ENCODE data around the gene HABP2.

The HABP2 gene

GRCh38 chr10:113516061-113516460 lies 36.8 kb upstream of the HABP2 start:
- no peaks in the 10 kb centered on the region for H3K9me3 ChIP-seq (ENCODE audit: insufficient read depth, low read length)
- no peak overlapping the region for H2AFZ ChIP-seq (ENCODE audit: low read depth, low read length, severe bottlenecking)
- H3K4me3 ChIP-seq (ENCODE audit: insufficient read depth, low read length, poor library complexity, severe bottlenecking): no peak overlapping the region
- H3K79me2 ChIP-seq (ENCODE audit: insufficient read depth, low read length): no peaks in the 10 kb centered on the region
- H3F3A ChIP-seq (ENCODE audit: insufficient read depth): no peaks in the 10 kb centered on the region
- H3K27ac ChIP-seq (ENCODE audit: low read depth, low read length): no peak overlapping the region
- H3K36me3 ChIP-seq (ENCODE audit: low read length): no peaks in the 10 kb centered on the region
- no peaks in the 10 kb centered on the region for H4K20me1 ChIP-seq (ENCODE audit: low read depth, low read length)
- no peak overlapping the region for H3K4me2 ChIP-seq (ENCODE audit: low read depth, low read length, poor library complexity, severe bottlenecking)
- H3K9ac ChIP-seq (ENCODE audit: low read length): no peak overlapping the region
- no peak for TF ChIP-seq EZH2phosphoT487 (conservative IDR thresholded peaks at IDR 0.05; ENCODE audit: low read length)
- no peak for TF ChIP-seq CTCF (IDR thresholded peaks at IDR 0.05; ENCODE audit: insufficient read depth, low read length, poor library complexity, severe bottlenecking)
- H3K9me2 ChIP-seq (replicated peaks; ENCODE audit: insufficient read depth, low read length): no peaks in the 10 kb centered on the region
- H3K27me3 ChIP-seq (ENCODE audit: low read length): no peaks in the 10 kb centered on the region

GRCh38 chr10:113517165-113517900 lies 35.5 kb upstream of the HABP2 start:
- H3K4me2 ChIP-seq (ENCODE audit: low read depth, low read length, poor library complexity, severe bottlenecking): no peak overlapping the region
- TF ChIP-seq EZH2phosphoT487 (conservative IDR thresholded peaks at IDR 0.05; ENCODE audit: low read length): no peak
- no peak for TF ChIP-seq CTCF (IDR thresholded peaks at IDR 0.05; ENCODE audit: insufficient read depth, low read length, poor library complexity, severe bottlenecking)
- H3K9ac ChIP-seq (ENCODE audit: low read length): no peak overlapping the region
- H4K20me1 ChIP-seq (ENCODE audit: low read depth, low read length): no peaks in the 10 kb centered on the region
- H3F3A ChIP-seq (ENCODE audit: insufficient read depth): no peaks in the 10 kb centered on the region
- H3K36me3 ChIP-seq (ENCODE audit: low read length): no peaks in the 10 kb centered on the region
- no peak overlapping the region for H3K4me3 ChIP-seq (ENCODE audit: insufficient read depth, low read length, poor library complexity, severe bottlenecking)
- H3K27ac ChIP-seq (ENCODE audit: low read depth, low read length): no peak overlapping the region
- no peak overlapping the region for H2AFZ ChIP-seq (ENCODE audit: low read depth, low read length, severe bottlenecking)
- H3K9me3 ChIP-seq (ENCODE audit: insufficient read depth, low read length): no peaks in the 10 kb centered on the region
- H3K27me3 ChIP-seq (ENCODE audit: low read length): no peaks in the 10 kb centered on the region
- H3K79me2 ChIP-seq (ENCODE audit: insufficient read depth, low read length): no peaks in the 10 kb centered on the region
- no peaks in the 10 kb centered on the region for H3K9me2 ChIP-seq (replicated peaks; ENCODE audit: insufficient read depth, low read length)

GRCh38 chr10:113517901-113518260 lies 35.0 kb upstream of the HABP2 start:
- Histone ChIP-seq H2AFZ (ENCODE audit: low read depth, low read length, severe bottlenecking) (no peak overlapping the region), H3K9ac (ENCODE audit: low read length) (no peak overlapping the region), H4K20me1 (ENCODE audit: low read depth, low read length) (no peaks in the 10 kb centered on the region), H3K9me3 (ENCODE audit: insufficient read depth, low read length) (no peaks in the 10 kb centered on the region), H3K27me3 (ENCODE audit: low read length) (no peaks in the 10 kb centered on the region), H3K27ac (ENCODE audit: low read depth, low read length) (no peak overlapping the region), H3K4me2 (ENCODE audit: low read depth, low read length, poor library complexity, severe bottlenecking) (no peak overlapping the region), H3K79me2 (ENCODE audit: insufficient read depth, low read length) (no peaks in the 10 kb centered on the region), H3K36me3 (ENCODE audit: low read length) (no peaks in the 10 kb centered on the region), H3K9me2 (replicated peaks; ENCODE audit: insufficient read depth, low read length) (no peaks in the 10 kb centered on the region), H3F3A (ENCODE audit: insufficient read depth) (no peaks in the 10 kb centered on the region), H3K4me3 (ENCODE audit: insufficient read depth, low read length, poor library complexity, severe bottlenecking) (no peak overlapping the region)
- TF ChIP-seq CTCF (IDR thresholded peaks at IDR 0.05; ENCODE audit: insufficient read depth, low read length, poor library complexity, severe bottlenecking) (no peak), EZH2phosphoT487 (conservative IDR thresholded peaks at IDR 0.05; ENCODE audit: low read length) (no peak)
